Heart left ventricle (tissue), 13 donors: Measurements from ENCODE around the gene S100G.

Experiments used
- POLR2A ChIP-seq, 2 donors: fragments of 450-650 bp; IDR thresholded peaks; one replicate each; pipeline ENCODE4 v1.6.1; 2017; ENCODE audit warnings: antibody characterized with exemption in 2 of 2, mild to moderate bottlenecking in 2 of 2, moderate library complexity in 2 of 2
- TF ChIP-seq, protein P1 (sequence below), 12 donors: fragments of 200-600 bp; sonication (generic) in 4 of 12; IDR thresholded peaks; one replicate each; pipeline versions ENCODE4 v1.5.0 to v1.8.0; 2018 to 2022; ENCODE audit warnings: antibody characterized with exemption in 12 of 12, mild to moderate bottlenecking in 5 of 12
- donor health status: ischemic (EF 13 %, LVEDD 7.1; RV severe dilation, severe dysfunction).
- donor health status: DM: no; HTN: yes; CAD: no.
- donor health status: DM: no; HTN: no; CAD: no.
- donor health status: ischemic (EF 25% LVEDD 6.9; RV normal size, moderate dysfunction).
- donor health status: ischemic (EF 25% LVEDD 5.7; RV mildly dilated, moderate dysfunction).
- donor health status: ischemic (EF 35%, LVEDD 5.7; RV mildly dilated, moderate dysfunction).
- donor health status: nonischemic (EF 11% LVEDD 7.7; RV severe dilation, severe dysfunction).
- donor health status: DM: yes; HTN: yes; CAD: no.
- donor health status: PGD.
- donor health status: ischemic (EF 29% LVEDD 5.4; RV normal size, mild dysfunction).
- donor health status: nonischemic (EF 23%, LVEDD 6.1; RV moderate dilation, normal function).

GRCh38 chrX:16666541-16666940, 16.6 kb downstream of the S100G start:
- TF ChIP-seq, protein P1, sequence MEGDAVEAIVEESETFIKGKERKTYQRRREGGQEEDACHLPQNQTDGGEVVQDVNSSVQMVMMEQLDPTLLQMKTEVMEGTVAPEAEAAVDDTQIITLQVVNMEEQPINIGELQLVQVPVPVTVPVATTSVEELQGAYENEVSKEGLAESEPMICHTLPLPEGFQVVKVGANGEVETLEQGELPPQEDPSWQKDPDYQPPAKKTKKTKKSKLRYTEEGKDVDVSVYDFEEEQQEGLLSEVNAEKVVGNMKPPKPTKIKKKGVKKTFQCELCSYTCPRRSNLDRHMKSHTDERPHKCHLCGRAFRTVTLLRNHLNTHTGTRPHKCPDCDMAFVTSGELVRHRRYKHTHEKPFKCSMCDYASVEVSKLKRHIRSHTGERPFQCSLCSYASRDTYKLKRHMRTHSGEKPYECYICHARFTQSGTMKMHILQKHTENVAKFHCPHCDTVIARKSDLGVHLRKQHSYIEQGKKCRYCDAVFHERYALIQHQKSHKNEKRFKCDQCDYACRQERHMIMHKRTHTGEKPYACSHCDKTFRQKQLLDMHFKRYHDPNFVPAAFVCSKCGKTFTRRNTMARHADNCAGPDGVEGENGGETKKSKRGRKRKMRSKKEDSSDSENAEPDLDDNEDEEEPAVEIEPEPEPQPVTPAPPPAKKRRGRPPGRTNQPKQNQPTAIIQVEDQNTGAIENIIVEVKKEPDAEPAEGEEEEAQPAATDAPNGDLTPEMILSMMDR (IDR thresholded peaks at IDR 0.05), result no peak
- TF ChIP-seq POLR2A (IDR thresholded peaks at IDR 0.05), result no peak
